Measurements from ENCODE around the gene TARBP1.

Gene TARBP1

DNA sequence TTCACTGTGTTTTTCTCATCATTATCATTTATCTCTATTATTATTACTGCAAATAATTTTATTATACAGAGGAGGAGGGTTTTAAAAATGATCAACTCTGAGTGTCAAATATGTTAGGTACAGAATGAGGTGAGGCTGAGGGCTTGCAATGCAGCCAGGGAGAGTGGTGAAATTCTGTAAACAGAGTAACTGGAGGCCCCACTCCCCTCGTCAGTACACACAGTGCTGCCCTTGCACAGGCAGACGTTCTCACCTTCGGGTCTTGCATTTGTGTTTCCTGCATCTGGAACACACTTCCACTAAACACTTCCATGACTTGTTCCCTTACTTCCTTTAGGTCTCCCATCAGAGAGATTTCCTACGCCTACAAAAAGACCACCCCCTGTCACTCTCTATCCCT is 130.0 kb downstream of the TARBP1 start:
- DNase-seq (ENCODE audit: low read depth in 2 of 2), result no peak

DNA sequence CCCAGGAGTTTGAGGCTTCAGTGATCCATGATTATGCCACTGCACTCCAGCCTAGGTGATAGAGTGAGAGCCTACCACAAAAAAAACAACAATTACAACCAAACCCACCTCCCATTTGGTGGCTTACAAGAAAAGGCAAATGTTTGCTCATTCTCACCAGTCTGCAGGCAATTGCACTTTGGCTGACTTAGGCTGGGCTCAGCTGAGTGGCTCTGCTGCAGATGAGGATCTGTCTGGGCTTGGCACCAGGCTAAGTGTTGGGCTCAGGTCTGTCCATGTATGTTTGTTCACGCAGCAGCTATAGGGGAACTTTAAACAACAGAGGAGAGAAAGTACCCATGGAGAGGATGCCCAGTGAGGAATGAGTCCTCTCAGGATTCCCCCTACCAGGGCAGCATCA is 133.7 kb downstream of the TARBP1 start:
- no peak for DNase-seq (ENCODE audit: low read depth in 2 of 2)

DNA sequence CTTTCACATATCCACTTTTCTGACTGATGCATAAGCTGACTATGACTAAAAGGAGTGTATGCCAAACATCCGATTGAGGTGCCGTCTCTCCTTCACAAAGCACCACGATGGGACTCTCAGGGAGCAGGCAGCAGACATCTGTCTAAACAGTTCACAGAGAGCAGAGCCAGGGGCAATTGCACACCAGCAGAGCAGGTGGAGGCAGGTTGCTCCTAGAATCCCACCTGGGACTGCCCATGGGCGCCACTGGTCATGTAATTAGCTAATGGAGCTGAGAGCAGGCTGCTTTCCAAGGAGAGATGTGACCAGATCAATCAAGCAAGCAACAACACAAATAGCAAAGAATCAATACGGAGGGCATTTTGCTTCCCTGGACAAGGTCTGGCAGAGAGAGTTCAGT is 136.2 kb downstream of the TARBP1 start:
- no peak for DNase-seq (ENCODE audit: low read depth in 2 of 2)

Measured in stimulated activated CD4-positive, alpha-beta T cell treated with anti-CD3 and anti-CD28 coated beads, Interleukin-12 subunit alpha, Interleukin-12 subunit beta, amount 100 ng/mL, for 24 hours (primary cell).